K562 (cell line): Measurements from ENCODE around the gene PTTG2. TPM values are rescaled to one million over a fixed set of nuclear protein-coding genes. Genes with fewer than 3 reads are reported as not detected.

Experiments used
- ATAC-seq: fragments of 200-7000 bp; cut with Tn5 transposase; 3 replicates; pipeline ENCODE4 v1.9.1; 2020; ENCODE audit warnings: moderate library complexity
- BruUV-seq: library from RNA; stranded (reverse); fragments of 400-500 nt; replicated peaks from 2 replicates; lab custom pipeline; 2021; lab: Mats Ljungman, UMichigan
- CTCF ChIA-PET: fragments of 300-600 bp; formaldehyde crosslinking; extraction: SDS; loops from one replicate; lab custom pipeline; 2021; ENCODE audit warnings: low intra/inter-chr PET ratio; lab: Yijun Ruan, JAX
- POLR2A ChIA-PET: fragments of 300-600, 350-650 bp; sonication (Branson Sonifier 250); formaldehyde crosslinking; extraction: SDS; loops from one replicate; lab custom pipeline; 2021; ENCODE audit warnings: antibody characterized with exemption, inconsistent platforms; lab: Yijun Ruan, JAX
- DNase-seq, 4 experiments: peaks; one replicate each; pipeline versions ENCODE4 v3.0.0 to v3.0.0-alpha.2; 2011 to 2018; ENCODE audit warnings: low spot score in 3 of 4, mixed read lengths in 3 of 4; ENCODE audit errors: extremely low read depth in 1 of 4
- FAIRE-seq: peaks from 2 replicates; lab custom pipeline; 2011; peaks lifted over from hg19 to GRCh38; lab: Jason Lieb, UNC
- H2AFZ ChIP-seq: 2 replicates; pipeline ENCODE4 v1.6.0; 2011; ENCODE audit warnings: low read depth, low read length, control low read depth, inconsistent platforms
- H3K27ac ChIP-seq: fragments of 200-600 bp; 3 replicates; pipeline ENCODE4 v1.8.0; 2011; ENCODE audit warnings: low read depth, mild to moderate bottlenecking, control low read depth, inconsistent platforms, low read length, moderate library complexity, mixed read lengths; ENCODE audit errors: extremely low read depth
- H3K27me3 ChIP-seq, 2 experiments: fragments of 300-600 bp in 1 of 2; 2 replicates in 1 of 2; 3 replicates in 1 of 2; pipeline versions ENCODE4 v1.6.0 to v1.8.0; 2011; ENCODE audit warnings: inconsistent platforms in 2 of 2, low read length in 2 of 2, mild to moderate bottlenecking in 1 of 2, mixed read lengths in 1 of 2, moderate library complexity in 1 of 2; ENCODE audit not compliant: control insufficient read depth in 2 of 2, insufficient read depth in 2 of 2
- H3K36me3 ChIP-seq: fragments of 300-600 bp; 3 replicates; pipeline ENCODE4 v1.8.0; 2011; ENCODE audit warnings: mild to moderate bottlenecking, low read length, inconsistent platforms; ENCODE audit not compliant: control insufficient read depth, insufficient read depth
- H3K4me1 ChIP-seq, 2 experiments: fragments of 200-600 bp in 1 of 2; replicated peaks in 1 of 2; 2 replicates in 1 of 2; 3 replicates in 1 of 2; pipeline versions ENCODE4 v1.5.1 to v1.8.0; 2011; ENCODE audit warnings: inconsistent platforms in 2 of 2, low read length in 2 of 2, mild to moderate bottlenecking in 1 of 2, mixed read lengths in 1 of 2, moderate library complexity in 1 of 2; ENCODE audit not compliant: control insufficient read depth in 2 of 2, insufficient read depth in 2 of 2
- H3K4me2 ChIP-seq: 2 replicates; pipeline ENCODE4 v1.6.1; 2011; ENCODE audit warnings: low read length, control low read depth, inconsistent platforms, mixed read lengths; ENCODE audit not compliant: insufficient read depth
- H3K4me3 ChIP-seq: fragments of 200-600 bp; sonication (generic), shearing (Covaris generic); 2 replicates; pipeline ENCODE4 v1.5.1; 2016; ENCODE audit warnings: control low read depth, inconsistent platforms
- H3K79me2 ChIP-seq: fragments of 200-600 bp; 3 replicates; pipeline ENCODE4 v1.8.0; 2011; ENCODE audit warnings: low read length, inconsistent platforms; ENCODE audit not compliant: control insufficient read depth, insufficient read depth
- H3K9ac ChIP-seq, 2 experiments: 2 replicates each; pipeline versions ENCODE4 v1.6.0 to v1.6.1; 2011; ENCODE audit warnings: low read depth in 2 of 2, low read length in 2 of 2, control low read depth in 1 of 2, inconsistent platforms in 1 of 2, mild to moderate bottlenecking in 1 of 2, mixed read lengths in 1 of 2; ENCODE audit not compliant: insufficient read depth in 1 of 2
- H3K9me1 ChIP-seq: one replicate; pipeline ENCODE4 v1.6.0; 2011; ENCODE audit warnings: inconsistent platforms, mild to moderate bottlenecking, low read length, moderate library complexity; ENCODE audit not compliant: control insufficient read depth, insufficient read depth
- H3K9me3 ChIP-seq: replicated peaks from 2 replicates; pipeline ENCODE4 v1.5.1; 2011; ENCODE audit warnings: low read depth, low read length, inconsistent platforms; ENCODE audit not compliant: control insufficient read depth, insufficient read depth
- H4K20me1 ChIP-seq: replicated peaks from 2 replicates; pipeline ENCODE4 v1.6.1; 2011; ENCODE audit warnings: low read length, inconsistent platforms, mixed read lengths; ENCODE audit not compliant: control insufficient read depth, insufficient read depth
- DMBX1 ChIP-seq: fragments of 250-450 bp; sonication (Bioruptor Pico); IDR thresholded peaks from 2 replicates; pipeline ENCODE4 v1.8.0; 2022; ENCODE audit warnings: inconsistent platforms, mild to moderate bottlenecking, moderate library complexity, borderline replicate concordance
- HEY1 ChIP-seq: fragments of 250-450 bp; sonication (Bioruptor Pico); IDR thresholded peaks from 2 replicates; pipeline ENCODE4 v1.5.0; 2020; ENCODE audit warnings: mild to moderate bottlenecking, moderate library complexity, borderline replicate concordance
- KAT7 ChIP-seq: sonication (generic); formaldehyde crosslinking; IDR thresholded peaks from 2 replicates; pipeline ENCODE4 v1.8.0; 2022; ENCODE audit warnings: missing genetic modification reagents, mild to moderate bottlenecking, borderline replicate concordance
- KDM4B ChIP-seq, 2 experiments: fragments of 450-650 bp in 1 of 2; sonication (generic) in 1 of 2; IDR thresholded peaks; 2 replicates each; pipeline ENCODE4 v1.6.1; 2016 to 2017; ENCODE audit warnings: borderline replicate concordance in 2 of 2, antibody characterized with exemption in 1 of 2, low read depth in 1 of 2, mild to moderate bottlenecking in 1 of 2
- PURB ChIP-seq: sonication (generic); formaldehyde crosslinking; IDR thresholded peaks from 2 replicates; pipeline ENCODE4 v1.9.0; 2021; ENCODE audit warnings: low read depth, mild to moderate bottlenecking, missing genetic modification reagents
- RAD21 ChIP-seq, 2 experiments: fragments of 250-450 bp in 1 of 2; fragments of 450-650 bp in 1 of 2; sonication (Bioruptor Pico) in 1 of 2; formaldehyde crosslinking in 1 of 2; IDR thresholded peaks in 1 of 2; conservative IDR thresholded peaks in 1 of 2; 2 replicates each; pipeline versions ENCODE4 v1.4.0 to v1.8.0; 2020 to 2022; ENCODE audit warnings: mild to moderate bottlenecking in 2 of 2, moderate library complexity in 1 of 2
- RHOXF2B ChIP-seq: fragments of 250-450 bp; sonication (Bioruptor Pico); conservative IDR thresholded peaks from 2 replicates; pipeline ENCODE4 v1.5.1; 2021
- TCFL5 ChIP-seq: fragments of 250-450 bp; sonication (Bioruptor Pico); conservative IDR thresholded peaks from 2 replicates; pipeline ENCODE4 v1.6.1; 2021; ENCODE audit warnings: mild to moderate bottlenecking, moderate library complexity, matching md5 sums
- XRCC4 ChIP-seq: IDR thresholded peaks from one replicate; pipeline ENCODE4 v1.6.1; 2011; ENCODE audit not compliant: insufficient read depth, insufficient read length; ENCODE audit errors: extremely low read depth
- YBX1 ChIP-seq: fragments of 450-650 bp; IDR thresholded peaks from 2 replicates; pipeline ENCODE4 v1.7.1; 2016; ENCODE audit warnings: mild to moderate bottlenecking
- ZBTB8A ChIP-seq: fragments of 450-650 bp; IDR thresholded peaks from 2 replicates; pipeline ENCODE4 v1.6.1; 2018; ENCODE audit warnings: mild to moderate bottlenecking, moderate library complexity; ENCODE audit not compliant: partially characterized antibody
- ZNF449 ChIP-seq: fragments of 250-450 bp; sonication (Bioruptor Pico); IDR thresholded peaks from 2 replicates; pipeline ENCODE4 v1.8.0; 2022; ENCODE audit warnings: moderate library complexity, mild to moderate bottlenecking, inconsistent platforms
- WGBS: fragments of 100-300 bp; shearing (Covaris generic); methylation state at CpG from one replicate; pipeline ENCODE4 v1.1.6; 2016; ENCODE audit warnings: low coverage, mixed read lengths; ENCODE audit not compliant: insufficient coverage; ENCODE audit errors: missing lambda C conversion rate; 5-methylcytosine and 5-hydroxymethylcytosine counted together
- in situ Hi-C: fragments of 300-500 bp; cut with MboI; formaldehyde crosslinking; loops from 4 replicates; pipeline ENCODE4 v1.15.0; 2018; ENCODE audit warnings: inconsistent platforms, mixed read lengths
- intact Hi-C: fragments of 100-400 bp; cut with micrococcal nuclease; formaldehyde crosslinking; loops from 2 replicates; pipeline ENCODE4 v1.14.2; 2022
- polyA plus RNA-seq, 8 experiments: library from polyadenylated mRNA; depleted of rRNA in 4 of 8; stranded (reverse) in 5 of 8; unstranded in 3 of 8; fragments of >200 nt; fragmentation: Nextera tagmentation in 2 of 8; fragmentation: Illumina TruSeq in 1 of 8; extraction: Ambion mirVana in 2 of 8; extraction: Trizol in 1 of 8; gene quantifications; 2 replicates each; pipeline versions ENCODE4 v1.2.1 to v1.2.3, GENCODE V29; 2011 to 2014; ENCODE audit warnings: inconsistent platforms in 1 of 8, missing spikeins in 1 of 8
- total RNA-seq, 7 experiments: library from RNA; depleted of rRNA in 6 of 7; stranded (reverse); fragments of >200 nt in 6 of 7; fragmentation: Illumina TruSeq in 2 of 7; extraction: Trizol in 2 of 7; gene quantifications; 2 replicates each; pipeline versions ENCODE4 v1.2.1 to v1.2.3, GENCODE V29; 2011 to 2021; ENCODE audit warnings: low replicate concordance in 1 of 7

Gene PTTG2
- total and polyA plus RNA-seq, 9 of the 15 experiments (the other 6 are each of a cell fraction or from before 2014, with no cell fraction given): not detected

GRCh38 chr4:37936889-37937498 is 23.2 kb upstream of the PTTG2 start:
- Histone ChIP-seq H3K4me3 (no peak overlapping the region), H3K4me1 (no peaks in the 10 kb centered on the region), H3K79me2 (no peaks in the 10 kb centered on the region), H3K9ac (no peak overlapping the region), H3K4me2 (no peak overlapping the region), H3K9me3 (no peaks in the 10 kb centered on the region), H3K36me3 (no peaks in the 10 kb centered on the region), H4K20me1 (no peaks in the 10 kb centered on the region), H3K27ac (no peak overlapping the region), H3K9me1 (no peaks in the 10 kb centered on the region), H3K27me3 (peaks cover 2 to 11% of the 10 kb centered on the region in 2 experiments; a peak in 4 of 5 replicates), H2AFZ (no peak overlapping the region)
- intact Hi-C loops (no loop called here), in situ Hi-C loops (no loop called here)
- ATAC-seq (no peak), DNase-seq (no peak), FAIRE-seq (no peak)
- ChIA-PET POLR2A (no interaction called here), CTCF (no interaction called here)
- WGBS: 0% methylated on average over 7 of the region's 7 CpGs
- BruUV-seq: no TSS peak
- peak in 1 of 2 experiments; percentile 24; a peak in 1 of 4 replicates for TF ChIP-seq RAD21 (CRISPR knock-in tag; conservative IDR thresholded peaks at IDR 0.05 in 1 of 2, IDR thresholded peaks at IDR 0.05 in 1 of 2)
- TF ChIP-seq TCFL5: no peak
- no peak for TF ChIP-seq YBX1
- no peak for TF ChIP-seq ZBTB8A
- TF ChIP-seq XRCC4: no peak

GRCh38 chr4:37938208-37938607 is 22.0 kb upstream of the PTTG2 start:
- no TSS peak for BruUV-seq
- DNase-seq (no peak), FAIRE-seq (no peak), ATAC-seq (no peak)
- Histone ChIP-seq H2AFZ (no peak overlapping the region), H3K4me3 (no peak overlapping the region), H3K4me2 (no peak overlapping the region), H3K9me3 (no peaks in the 10 kb centered on the region), H3K27ac (no peak overlapping the region), H3K9me1 (no peaks in the 10 kb centered on the region), H3K79me2 (no peaks in the 10 kb centered on the region), H3K36me3 (no peaks in the 10 kb centered on the region), H3K27me3 (peaks cover 2 to 11% of the 10 kb centered on the region in 2 experiments; a peak in 4 of 5 replicates), H3K9ac (no peak overlapping the region), H3K4me1 (no peaks in the 10 kb centered on the region), H4K20me1 (no peaks in the 10 kb centered on the region)
- POLR2A ChIA-PET: no interaction called here
- intact Hi-C loops (no loop called here), in situ Hi-C loops (no loop called here)
- CTCF ChIA-PET: no interaction called here
- 2% methylated on average over 3 of the region's 3 CpGs for WGBS
- TF ChIP-seq KAT7 (CRISPR knock-in tag) (no peak), RHOXF2B (CRISPR knock-in tag) (no peak), HEY1 (CRISPR knock-in tag) (no peak), KDM4B (IDR thresholded peaks at IDR 0.05; ENCODE audit: borderline replicate concordance in 2 of 2, low read depth in 1 of 2) (no peak), PURB (CRISPR knock-in tag) (no peak), ZNF449 (CRISPR knock-in tag) (no peak), DMBX1 (CRISPR knock-in tag) (no peak)
